NCI-H2196 treated with DMSO at 0.1 percent for 48 hours (cell line): Measurements from ENCODE around the gene ZBTB44.
"Not testable (repeated sequence)": the region's sequence is repeated elsewhere in the genome, so short reads cannot be mapped to it uniquely, and the experiment has no call there.

Source experiments
- DNase-seq: peaks from one replicate; lab custom pipeline; 2025; ENCODE audit not compliant: unreplicated experiment; lab: John Stamatoyannopoulos, UW

Gene ZBTB44

DNA sequence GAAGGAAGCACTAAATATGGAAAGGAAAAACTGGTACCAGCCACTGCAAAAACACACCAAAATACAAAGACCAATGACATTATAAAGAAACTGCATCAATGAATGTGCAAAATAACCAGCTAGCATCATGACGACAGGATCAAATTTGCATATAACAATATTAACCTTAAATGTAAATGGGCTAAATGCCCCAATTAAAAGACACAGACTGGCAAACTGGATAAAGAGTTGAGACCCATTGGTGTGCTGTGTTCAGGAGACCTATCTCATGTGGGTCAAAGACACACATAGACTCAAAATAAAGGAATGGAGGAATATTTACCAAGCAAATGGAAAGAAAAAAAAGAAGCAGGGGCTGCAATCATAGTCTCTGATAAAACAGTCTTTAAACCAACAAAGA lies 63.0 kb downstream of the ZBTB44 start:
- DNase-seq = not testable (repeated sequence)

DNA sequence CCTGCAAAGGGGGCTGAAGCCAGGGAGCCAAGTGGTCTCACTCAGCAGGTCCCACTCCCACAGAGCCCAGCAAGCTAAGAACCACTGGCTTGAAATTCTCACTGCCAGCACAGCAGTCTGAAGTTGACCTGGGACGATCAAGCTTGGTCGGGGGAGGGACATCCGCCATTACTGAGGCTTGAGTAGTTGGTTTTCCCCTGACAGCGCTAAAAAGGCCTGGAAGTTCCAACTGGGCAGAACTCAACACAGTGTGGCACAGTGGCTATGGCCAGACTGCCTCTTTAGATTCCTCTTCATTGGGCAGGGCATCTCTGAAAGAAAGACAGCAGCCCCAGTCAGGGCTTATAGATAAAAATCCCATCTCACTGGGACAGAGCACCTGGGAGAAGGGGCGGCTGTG lies 64.8 kb downstream of the ZBTB44 start:
- DNase-seq = not testable (repeated sequence)

DNA sequence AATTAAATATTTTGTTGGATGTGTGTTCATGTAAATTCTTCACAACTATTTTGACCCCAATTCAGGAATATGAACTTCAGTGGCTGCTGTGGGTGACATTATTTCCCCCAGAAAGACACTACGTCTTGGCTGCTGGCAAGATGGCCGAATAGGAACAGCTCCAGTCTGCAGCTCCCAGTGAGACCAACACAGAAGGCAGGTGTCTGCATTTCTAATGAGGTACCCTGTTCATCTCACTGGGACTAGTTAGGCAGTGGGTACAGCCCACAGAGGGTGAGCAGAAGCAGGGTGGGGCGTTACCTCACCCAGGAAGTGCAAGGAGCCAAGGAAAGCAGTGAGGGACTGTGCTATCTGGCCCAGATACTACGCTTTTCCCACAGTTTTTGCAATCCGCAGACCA lies 65.3 kb downstream of the ZBTB44 start:
- DNase-seq = no peak

DNA sequence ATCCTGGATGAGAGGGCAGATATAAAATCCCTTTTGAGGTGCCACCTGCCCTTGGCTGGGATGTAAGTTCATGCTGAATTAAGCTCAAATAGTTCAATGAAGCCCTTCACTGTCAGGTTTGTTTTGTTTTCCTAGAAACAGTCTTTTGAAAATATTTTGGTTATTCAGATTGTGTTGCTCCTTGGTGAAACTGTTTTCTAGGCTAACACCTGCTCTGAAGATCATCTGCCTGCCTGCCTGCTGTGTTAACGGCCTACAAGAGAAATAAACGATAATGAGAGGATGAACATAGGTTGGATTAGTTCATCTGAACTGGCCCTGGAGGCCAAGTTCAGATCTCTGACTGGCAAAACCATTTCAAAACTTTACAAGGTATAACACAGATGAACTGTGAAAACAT lies 67.4 kb downstream of the ZBTB44 start:
- no peak for DNase-seq

DNA sequence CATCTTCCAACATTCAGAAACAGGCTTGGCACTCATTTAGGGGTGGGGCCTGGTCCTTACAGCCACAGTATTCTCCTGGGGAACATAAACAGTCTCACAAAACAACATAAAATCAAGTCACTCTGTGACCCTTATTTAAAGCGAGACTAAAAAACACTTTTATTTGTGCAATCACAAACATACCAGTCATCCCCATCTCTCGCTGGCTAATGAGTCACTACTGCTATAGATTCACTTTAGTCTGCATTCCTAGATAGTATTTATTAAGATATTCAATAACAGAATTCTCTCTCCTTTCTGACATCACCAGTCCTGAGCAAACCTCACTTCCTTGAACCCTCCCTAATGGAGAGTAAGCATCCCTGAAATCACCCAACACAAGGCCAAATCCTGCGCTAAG lies 68.0 kb downstream of the ZBTB44 start:
- no peak for DNase-seq

DNA sequence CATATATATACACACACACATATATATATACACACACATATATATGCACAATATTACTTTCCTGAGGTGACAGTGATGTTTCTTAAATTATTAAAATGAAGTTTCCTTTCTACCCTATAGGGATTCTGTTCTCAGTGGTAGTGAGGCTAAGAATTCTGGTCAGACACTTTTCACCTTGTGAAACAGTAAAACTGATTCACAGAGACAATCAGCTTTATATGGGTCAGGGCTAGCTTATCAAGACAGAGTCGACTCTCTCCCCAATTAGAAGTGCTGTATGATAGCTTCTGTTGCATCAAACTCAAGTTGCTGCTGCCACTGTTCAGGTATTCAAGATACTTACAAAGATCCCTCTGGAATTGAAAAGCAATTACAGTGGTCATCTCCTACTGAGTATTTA lies 68.4 kb downstream of the ZBTB44 start:
- DNase-seq = no peak

DNA sequence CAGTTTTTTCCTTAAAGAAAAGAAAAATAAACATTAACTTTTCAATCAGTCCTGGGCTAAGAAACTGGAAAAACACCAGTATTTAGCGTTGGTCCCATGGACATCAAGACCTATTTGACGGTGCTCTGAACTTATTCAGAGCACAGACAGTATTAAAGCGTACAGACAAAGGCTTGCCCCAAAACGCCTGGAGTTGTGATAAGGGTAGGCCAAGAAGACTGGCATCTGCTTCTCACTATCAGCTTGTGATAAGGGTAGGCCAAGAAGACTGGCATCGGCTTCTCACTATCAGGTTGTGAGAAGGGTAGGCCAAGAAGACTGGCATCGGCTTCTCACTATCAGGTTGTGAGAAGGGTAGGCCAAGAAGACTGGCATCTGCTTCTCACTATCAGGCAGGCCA lies 69.3 kb downstream of the ZBTB44 start:
- DNase-seq = not testable (repeated sequence)

DNA sequence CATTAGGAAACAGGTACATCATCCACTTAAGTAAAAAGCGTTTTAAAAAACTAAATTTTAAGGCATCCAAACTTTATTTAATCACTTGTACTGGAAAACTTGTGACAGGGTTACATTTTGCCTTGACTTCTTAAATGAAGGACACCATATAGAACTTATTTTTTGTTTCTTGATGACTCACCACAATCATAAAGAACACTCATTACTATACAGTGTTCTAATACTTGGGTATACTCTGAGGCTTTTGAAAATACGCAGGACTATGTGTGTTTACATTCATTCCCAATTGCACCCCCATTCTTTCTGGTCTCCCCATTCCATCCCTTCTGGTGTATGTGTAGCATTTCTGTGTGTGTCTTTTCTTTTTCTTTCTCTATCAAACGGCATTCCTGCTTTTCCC lies 69.9 kb downstream of the ZBTB44 start:
- no peak for DNase-seq

DNA sequence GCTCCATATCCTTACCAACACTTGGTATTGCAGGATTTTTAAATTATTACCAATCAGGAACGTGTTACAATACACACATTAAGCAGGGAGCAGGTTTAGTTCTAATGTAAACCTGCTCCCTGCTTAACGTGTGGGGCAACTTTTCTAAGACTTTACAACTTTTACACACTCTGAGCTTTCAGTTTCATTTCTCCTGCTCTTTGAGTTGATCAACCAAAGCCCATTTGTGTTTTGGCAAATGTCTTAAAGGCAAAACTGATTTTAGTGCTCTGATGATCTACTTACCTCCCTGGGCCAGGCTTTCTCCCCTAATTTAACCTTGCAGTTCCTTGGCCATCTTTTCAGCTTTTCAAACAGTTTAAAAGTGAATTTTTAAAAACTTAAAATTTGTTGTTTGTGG lies 70.9 kb downstream of the ZBTB44 start:
- no peak for DNase-seq

DNA sequence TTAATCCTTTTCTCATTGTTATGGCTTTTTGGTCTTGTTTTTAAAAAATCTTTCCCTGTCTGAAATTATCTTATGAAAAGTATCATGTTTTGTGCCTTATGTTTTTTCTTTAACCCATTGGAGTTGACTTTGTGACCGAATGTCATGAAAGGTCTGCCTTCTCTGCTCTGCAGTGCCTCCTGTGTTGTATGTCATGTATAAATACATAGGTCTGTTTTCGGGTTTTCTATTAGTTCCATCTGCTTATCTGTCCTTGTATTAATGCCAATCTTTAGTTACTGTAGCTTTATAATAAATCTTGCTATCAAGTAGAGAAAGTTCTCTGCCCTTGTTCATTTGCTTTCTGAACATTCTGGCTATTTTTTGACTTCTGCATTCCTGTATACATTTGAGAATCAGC lies 73.0 kb downstream of the ZBTB44 start:
- DNase-seq = no peak

DNA sequence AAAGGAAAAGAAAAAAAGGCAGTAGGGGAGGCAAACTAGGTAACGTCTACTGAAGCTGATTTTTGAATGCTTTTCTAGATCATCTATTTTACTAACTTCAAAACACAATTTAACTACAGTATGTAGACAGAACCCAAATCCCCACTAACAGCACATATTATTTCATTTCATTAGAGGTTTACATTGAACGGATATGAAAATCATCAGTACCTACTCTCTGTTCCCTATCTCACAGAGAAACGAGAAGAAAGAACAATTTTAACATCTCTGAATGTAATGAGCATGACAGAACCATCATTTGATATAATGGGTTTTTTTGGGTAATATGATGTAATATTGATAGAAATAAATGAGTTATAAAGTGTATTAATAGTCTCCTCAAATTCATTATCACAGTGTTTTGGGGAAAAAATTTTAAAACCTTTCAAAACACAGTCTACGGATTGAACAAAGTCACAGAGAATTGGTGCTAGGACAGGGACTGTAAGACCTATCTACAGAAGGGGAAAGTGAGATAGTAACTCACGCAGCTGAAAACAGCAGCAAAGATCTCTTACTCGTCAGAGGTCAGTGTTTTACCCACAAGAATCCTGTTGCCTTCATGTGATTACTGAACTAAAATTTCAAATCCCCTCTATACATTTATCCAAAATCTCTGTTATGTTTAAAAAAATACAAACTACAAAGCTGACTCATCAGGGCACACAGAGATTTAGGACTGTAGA lies 77.3 kb downstream of the ZBTB44 start:
- DNase-seq = no peak

DNA sequence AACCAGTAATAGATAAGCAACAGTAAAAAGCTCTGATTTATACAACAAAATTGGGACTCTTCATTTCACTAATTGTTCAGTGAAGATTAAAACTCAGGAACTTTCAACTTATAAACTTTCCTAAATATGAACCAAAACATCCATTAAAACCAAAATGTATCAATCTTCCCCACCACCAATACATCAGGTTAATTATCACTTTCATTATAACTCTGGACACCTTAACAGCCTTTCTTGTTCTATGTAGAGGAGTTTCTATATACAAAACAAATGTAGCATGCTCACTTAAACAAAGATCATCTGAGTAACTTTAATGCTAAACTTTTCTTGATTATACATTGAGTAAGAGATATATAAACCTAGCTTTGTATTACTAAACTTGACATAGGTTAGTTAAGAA lies 80.4 kb downstream of the ZBTB44 start:
- DNase-seq = no peak

DNA sequence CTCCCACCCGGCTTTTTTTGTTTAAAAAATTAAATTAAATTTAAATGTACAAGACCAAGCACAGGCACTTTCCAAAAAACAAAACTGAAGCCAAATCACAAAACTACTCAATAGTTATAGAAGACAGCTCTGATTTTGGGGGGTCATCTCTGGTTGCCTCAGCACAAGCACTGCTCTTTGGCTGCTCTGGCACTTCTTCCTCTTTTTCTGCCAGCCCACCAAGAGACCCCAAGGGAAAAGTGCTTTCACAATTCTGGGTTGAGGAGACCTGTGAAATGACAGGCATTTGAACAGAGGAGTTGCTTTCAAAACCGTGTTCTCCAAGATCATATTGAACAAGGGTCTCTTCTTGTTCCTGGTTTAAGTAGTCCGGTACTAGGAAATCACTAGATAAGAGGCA lies 80.8 kb downstream of the ZBTB44 start:
- not testable (repeated sequence) for DNase-seq

DNA sequence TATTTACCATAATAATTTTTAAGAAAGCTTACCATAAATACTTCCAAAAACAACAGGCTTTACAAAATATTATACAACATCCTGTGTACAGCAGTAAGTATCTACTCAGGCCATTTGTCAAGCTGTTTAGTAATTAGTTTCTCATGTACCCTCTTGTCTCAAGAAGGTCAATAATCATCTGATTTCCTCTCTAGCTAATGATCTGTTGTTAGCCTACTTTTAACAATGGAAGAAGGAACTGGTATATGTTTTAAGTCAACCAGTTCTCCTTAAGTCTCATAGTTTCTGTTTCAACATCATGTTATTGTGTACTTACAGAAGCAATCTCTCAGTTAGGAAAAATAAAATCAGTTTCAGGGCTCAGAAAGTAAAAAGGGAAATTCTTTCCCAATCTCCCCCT lies 81.2 kb downstream of the ZBTB44 start:
- not testable (repeated sequence) for DNase-seq

DNA sequence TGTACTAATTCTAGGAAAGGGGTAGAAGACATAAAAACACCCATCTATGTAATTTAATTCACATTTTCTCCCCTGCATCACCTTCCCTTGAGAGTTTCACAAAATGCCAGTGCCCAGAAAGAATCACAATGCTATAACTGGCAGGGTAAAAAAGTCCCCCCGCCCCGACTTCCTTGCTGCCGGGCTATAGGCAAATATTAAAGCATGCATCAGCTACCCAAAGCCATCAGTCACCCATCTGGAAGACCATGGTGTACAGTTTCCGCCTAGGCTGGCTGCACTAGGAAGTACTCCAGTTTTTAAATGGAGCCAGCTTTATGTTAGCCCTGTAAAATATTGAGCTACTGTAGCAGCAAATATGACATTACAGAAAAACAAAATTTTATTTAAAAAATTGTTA lies 87.3 kb downstream of the ZBTB44 start:
- no peak for DNase-seq

DNA sequence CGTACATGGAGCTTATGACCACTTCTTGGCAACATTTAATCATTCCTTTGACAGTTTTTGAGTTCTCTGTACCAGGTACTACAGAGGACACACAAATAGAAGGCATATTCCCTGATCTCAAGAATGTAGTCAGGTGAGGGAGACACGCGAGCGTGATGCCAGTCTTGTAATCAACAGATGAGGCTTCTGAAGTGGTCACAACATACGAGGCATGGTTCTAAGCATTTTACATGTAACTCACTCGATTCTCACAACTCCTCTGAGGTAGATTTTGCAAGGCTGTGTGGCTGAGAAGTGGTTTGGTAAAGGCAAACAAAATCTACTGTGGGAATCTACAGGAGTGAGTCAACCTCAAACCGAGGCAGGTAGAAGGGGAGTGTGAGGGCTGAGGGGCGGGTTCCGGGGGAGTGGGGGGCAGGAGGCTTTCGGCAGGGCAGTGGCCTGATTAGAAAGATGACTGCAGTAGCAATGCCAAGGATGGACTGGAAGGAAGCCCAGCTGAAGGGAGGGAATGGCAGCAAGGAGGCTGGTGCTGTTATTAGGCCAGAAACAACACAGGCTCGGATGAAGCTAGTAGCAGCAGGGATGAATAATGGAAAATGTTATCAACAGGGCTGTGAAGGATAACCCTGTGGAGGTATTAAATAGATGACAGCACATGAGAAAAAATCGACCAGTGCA lies 91.3 kb downstream of the ZBTB44 start:
- DNase-seq = no peak

DNA sequence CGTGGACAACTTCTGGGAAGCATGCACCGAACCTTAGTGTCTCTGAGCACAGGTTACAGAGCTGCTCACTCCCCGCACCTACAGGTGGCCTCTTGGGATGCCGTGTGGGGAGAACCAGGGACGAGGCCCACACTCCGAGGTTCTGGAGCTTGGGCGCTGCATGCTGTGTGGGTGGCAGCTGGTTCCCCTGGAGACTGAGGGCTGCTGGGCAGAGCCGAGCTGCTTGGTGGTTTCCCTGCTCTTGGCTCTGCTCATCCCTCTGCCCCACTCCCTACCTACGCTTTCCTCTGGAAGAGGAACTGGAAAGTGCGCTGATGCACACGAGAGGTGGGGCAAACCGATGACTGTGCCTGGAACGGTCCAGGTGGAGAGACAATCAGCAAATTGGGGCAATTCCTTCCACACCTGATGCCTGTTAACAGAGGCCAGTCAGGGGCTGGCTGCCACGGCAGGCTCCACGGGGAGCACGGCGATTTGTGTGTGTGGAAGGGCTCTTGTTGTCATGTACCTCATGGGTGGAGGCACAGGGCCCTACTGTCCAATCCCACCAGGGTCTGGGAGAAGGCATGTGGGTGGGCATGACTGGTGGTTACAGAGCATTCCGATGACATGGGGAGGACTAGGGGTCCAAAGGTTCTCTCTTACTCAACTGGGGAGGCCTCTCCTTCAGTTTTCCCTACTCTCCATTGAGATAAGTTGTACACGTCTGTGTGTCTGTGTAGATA lies 94.2 kb downstream of the ZBTB44 start:
- no peak for DNase-seq

DNA sequence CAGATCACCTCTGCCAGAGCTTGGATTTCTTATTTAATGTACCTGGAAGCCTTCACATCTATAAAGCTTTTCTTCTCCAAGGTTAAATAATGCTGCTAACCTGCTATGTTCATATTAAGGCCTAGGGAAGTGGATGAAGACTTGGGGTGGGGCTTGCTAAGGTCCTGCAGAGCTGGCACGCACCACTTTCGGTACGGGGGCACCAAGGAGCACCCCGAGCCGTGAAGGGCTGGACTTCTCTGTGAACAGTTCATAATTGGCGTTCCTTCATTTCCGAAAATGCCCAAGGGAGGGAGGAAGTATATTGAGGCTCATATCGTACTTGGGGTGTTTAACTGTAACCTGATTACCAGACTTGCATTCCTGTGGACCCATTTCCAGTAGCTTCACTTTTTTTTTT lies 95.6 kb downstream of the ZBTB44 start:
- DNase-seq = no peak

DNA sequence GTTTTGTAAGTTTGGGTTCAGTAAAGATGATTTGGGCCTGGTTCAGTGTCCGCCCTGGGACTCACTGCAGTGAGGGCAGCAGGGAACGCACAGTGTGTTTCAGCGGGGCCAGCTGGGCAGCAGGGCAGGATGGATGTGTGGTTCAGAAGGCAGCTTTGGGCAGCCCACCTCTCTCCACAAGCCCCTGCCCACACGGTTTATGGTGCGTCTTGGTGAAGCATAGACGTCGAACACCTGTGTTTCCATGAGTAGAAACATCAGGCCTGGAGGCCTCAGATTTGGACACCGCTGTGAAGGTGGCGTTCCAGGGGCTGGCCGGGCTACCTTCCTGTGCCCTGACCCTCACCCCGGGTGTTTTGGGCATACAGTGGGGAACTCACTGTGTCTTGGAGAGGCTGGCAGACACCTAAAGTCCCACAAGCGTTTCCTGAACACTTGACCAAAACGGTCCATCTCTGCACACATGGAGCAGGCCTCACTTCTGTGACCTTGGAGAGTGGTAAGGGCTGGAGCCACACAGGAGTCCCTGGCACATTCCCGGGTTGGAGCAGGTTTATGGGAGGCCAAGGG lies 96.1 kb downstream of the ZBTB44 start:
- DNase-seq = no peak

DNA sequence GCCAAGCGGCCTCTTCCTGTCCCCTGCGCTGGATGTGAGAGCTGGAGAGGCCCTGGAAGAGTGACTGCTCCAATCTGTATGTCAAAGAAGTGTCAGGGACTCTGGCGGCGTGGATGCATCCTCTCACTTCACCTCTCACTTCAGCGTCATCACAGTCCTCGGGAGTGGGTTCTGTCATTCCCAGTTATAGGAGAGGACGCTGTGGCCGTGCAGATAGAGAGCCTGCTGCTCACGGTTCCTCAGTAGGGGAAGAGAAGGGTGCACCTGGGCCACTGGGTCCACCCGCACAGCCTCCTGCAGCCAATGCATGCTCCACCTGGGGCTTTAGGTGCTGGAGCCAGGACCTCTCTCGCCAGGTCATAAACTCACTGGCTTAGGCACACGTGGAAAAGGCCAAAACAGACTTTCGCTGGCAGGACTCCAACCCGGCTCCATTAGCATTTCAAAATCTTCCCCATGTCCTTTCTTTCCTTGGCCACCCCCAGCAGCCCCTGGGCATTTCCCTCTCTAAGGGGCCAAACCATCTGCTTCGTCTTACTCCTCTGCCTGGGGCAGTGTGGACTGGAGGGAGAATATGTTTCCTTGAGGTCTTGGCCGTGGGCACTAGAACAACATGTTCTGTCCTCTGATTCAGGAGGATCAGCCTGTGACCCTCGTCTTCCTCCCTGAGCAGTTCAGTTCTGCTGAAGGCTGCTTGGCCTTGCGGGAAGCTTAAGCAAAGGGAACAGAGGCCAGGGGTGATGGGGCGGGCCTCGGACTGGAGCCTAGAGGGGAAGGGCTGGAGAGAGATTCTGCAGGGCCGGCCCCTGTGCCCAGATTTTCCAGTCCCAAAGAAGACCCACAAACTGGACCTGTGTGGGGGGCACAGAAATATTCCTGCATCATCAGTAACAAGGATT lies 97.3 kb downstream of the ZBTB44 start:
- DNase-seq = no peak

DNA sequence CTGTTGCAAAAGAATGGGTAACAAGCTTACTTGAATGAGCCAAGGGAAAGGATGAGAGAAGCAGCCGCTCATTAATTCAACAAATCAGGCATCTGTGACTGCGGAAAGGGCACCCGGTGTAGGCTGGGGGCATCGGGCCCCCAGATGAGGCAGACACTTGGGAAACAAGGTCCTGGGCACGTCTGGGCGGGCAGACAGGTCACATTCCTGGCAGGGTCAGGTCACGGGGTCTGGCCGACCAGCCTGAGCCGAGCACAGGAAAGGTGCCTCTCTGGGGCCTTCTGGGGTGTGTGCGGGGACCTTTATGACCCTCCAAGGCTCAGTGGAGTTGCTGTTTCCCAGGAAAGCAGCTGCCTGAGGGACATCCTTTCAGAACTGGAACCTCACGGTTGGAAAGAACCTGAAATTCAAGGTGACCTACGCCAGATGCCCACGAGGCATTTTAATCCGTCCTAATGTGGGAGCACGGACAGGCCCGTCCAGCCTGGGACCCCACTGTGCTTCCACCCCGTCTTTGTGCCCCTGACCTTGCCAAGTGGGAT lies 98.1 kb downstream of the ZBTB44 start:
- DNase-seq = no peak
